PC-3 (cell line): ENCODE results near the gene UMAD1. TPM values are rescaled to one million over a fixed set of nuclear protein-coding genes. Genes with fewer than 3 reads are reported as not detected.

ENCODE experiments used
- ATAC-seq: fragments of 200-7000 bp; cut with Tn5 transposase; 2 replicates; pipeline ENCODE4 v1.9.1; 2020; ENCODE audit warnings: mild to moderate bottlenecking, moderate library complexity
- BruUV-seq: library from RNA; stranded (reverse); fragments of 400-500 nt; replicated peaks from 2 replicates; lab custom pipeline; 2021; lab: Mats Ljungman, UMichigan
- CTCF ChIA-PET: fragments of 300-600 bp; sonication (Branson Sonifier 250); formaldehyde crosslinking; loops from one replicate; lab custom pipeline; 2022; ENCODE audit warnings: antibody characterized with exemption; lab: Charles Lee
- POLR2A ChIA-PET: fragments of 300-600 bp; sonication (Branson Sonifier 250); formaldehyde crosslinking; loops from one replicate; lab custom pipeline; 2022; ENCODE audit warnings: antibody characterized with exemption; ENCODE audit not compliant: unreplicated experiment; lab: Charles Lee
- DNase-seq: peaks from one replicate; pipeline ENCODE4 v3.0.0-alpha.2; 2015
- H2AFZ ChIP-seq: fragments of 300-600 bp; sonication (generic); 2 replicates; pipeline ENCODE4 v1.6.0; 2016; ENCODE audit warnings: antibody characterized with exemption, low read length
- H3F3A ChIP-seq: fragments of 300-600 bp; sonication (generic); one replicate; pipeline ENCODE4 v1.6.0; 2017; ENCODE audit warnings: antibody characterized with exemption, low read length, control low read depth, mild to moderate bottlenecking; ENCODE audit not compliant: unreplicated experiment
- H3K27ac ChIP-seq: fragments of 300-600 bp; sonication (generic); 2 replicates; pipeline ENCODE4 v1.5.1; 2016; ENCODE audit warnings: mild to moderate bottlenecking, low read length
- H3K27me3 ChIP-seq: fragments of 300-600 bp; sonication (generic); 2 replicates; pipeline ENCODE4 v1.6.1; 2016; ENCODE audit warnings: low read length, mixed read lengths
- H3K36me3 ChIP-seq: fragments of 300-600 bp; sonication (generic); 2 replicates; pipeline ENCODE4 v1.6.1; 2016; ENCODE audit warnings: low read depth, mixed run types, low read length, mixed read lengths
- H3K4me1 ChIP-seq: fragments of 300-600 bp; sonication (generic); 2 replicates; pipeline ENCODE4 v1.5.1; 2016; ENCODE audit warnings: low read length; ENCODE audit not compliant: insufficient read depth
- H3K4me2 ChIP-seq: fragments of 300-600 bp; sonication (generic); 2 replicates; pipeline ENCODE4 v1.6.0; 2016; ENCODE audit warnings: low read length
- H3K4me3 ChIP-seq: fragments of 300-600 bp; sonication (generic); 2 replicates; pipeline ENCODE4 v1.5.1; 2016; ENCODE audit warnings: mild to moderate bottlenecking, low read length, mixed read lengths
- H3K79me2 ChIP-seq: fragments of 300-600 bp; sonication (generic); 2 replicates; pipeline ENCODE4 v1.6.1; 2017; ENCODE audit warnings: low read length, mixed read lengths
- H3K9ac ChIP-seq: fragments of 300-600 bp; sonication (generic); 2 replicates; pipeline ENCODE4 v1.6.0; 2016; ENCODE audit warnings: mild to moderate bottlenecking, low read length
- H3K9me2 ChIP-seq: fragments of 300-600 bp; sonication (generic); replicated peaks from 2 replicates; pipeline ENCODE4 v1.6.1; 2016; ENCODE audit warnings: mixed run types, low read length, mixed read lengths
- H3K9me3 ChIP-seq: fragments of 300-600 bp; sonication (generic); 2 replicates; pipeline ENCODE4 v1.6.1; 2016; ENCODE audit warnings: low read length, mixed read lengths
- H4K20me1 ChIP-seq: fragments of 300-600 bp; sonication (generic); 2 replicates; pipeline ENCODE4 v1.6.1; 2016; ENCODE audit warnings: low read length, mixed read lengths
- EZH2 ChIP-seq: fragments of 300-600 bp; sonication (generic); IDR thresholded peaks from one replicate; pipeline ENCODE4 v1.6.1; 2017; ENCODE audit warnings: antibody characterized with exemption, mild to moderate bottlenecking, low read length; ENCODE audit not compliant: unreplicated experiment
- EZH2phosphoT487 ChIP-seq: fragments of 300-600 bp; sonication (generic); IDR thresholded peaks from 2 replicates; pipeline ENCODE4 v1.6.1; 2018; ENCODE audit warnings: mild to moderate bottlenecking, antibody characterized with exemption, low read length, borderline replicate concordance
- intact Hi-C: fragments of 100-400 bp; cut with micrococcal nuclease; formaldehyde crosslinking; loops from 2 replicates; pipeline ENCODE4 v1.9.0; 2023
- total RNA-seq: library from RNA; depleted of rRNA; stranded (reverse); fragments of >200 nt; gene quantifications from 2 replicates; pipeline ENCODE4 v1.2.3, GENCODE V29; 2014
- TF ChIP-seq, protein P1 (sequence below): fragments of 300-600 bp; sonication (generic); conservative IDR thresholded peaks from 2 replicates; pipeline ENCODE4 v1.5.1; 2017; ENCODE audit warnings: antibody characterized with exemption, low read depth, mild to moderate bottlenecking, low read length

UMAD1 gene
- total RNA-seq, 1 experiment from 2014 or later: 8.9 TPM

DNA sequence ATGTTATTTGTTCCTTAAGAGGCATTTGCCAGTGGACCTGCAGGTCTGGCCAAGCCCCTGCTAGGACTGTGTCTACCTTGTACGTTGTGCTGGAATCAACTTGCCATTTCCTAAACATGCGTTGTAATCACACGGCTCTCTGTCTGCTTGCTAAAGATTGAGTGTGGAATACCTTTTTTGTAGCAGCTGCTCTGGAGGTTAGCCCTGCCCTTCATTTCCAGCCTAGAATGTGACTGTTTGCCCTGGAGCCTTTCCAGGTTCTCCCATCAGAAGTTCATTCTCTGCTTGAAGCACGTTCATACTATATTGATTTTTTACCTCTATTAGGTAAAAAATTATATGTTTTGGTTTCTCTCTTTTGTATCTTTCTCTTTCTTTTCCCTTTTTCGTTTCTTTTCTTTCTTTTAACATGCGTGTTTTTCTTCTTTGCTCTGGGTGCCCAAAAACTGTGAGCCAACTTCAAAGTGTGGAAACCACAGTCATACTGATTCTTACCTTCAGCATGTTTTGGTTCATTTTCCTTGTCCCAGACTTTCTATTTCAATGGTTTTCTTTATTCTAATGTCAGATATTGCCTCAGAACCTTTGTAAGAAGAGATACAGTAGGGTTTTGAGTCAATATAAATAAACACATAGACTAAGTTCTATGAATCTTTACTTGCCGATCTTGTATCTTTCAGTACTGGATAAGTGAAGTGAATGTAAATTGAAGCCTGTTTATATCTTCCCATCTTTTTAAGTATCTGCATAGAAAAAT, 189.7 kb downstream of the UMAD1 start:
- Histone ChIP-seq H3K9me3 (no peaks in the 10 kb centered on the region), H3K9me2 (no peaks in the 10 kb centered on the region), H3K36me3 (no peaks in the 10 kb centered on the region), H3K4me1 (peaks cover 9% of the 10 kb centered on the region), H3K27me3 (no peaks in the 10 kb centered on the region), H3K27ac (no peak overlapping the region), H2AFZ (no peak overlapping the region), H4K20me1 (no peaks in the 10 kb centered on the region), H3K4me2 (no peak overlapping the region), H3K79me2 (no peaks in the 10 kb centered on the region), H3K9ac (no peak overlapping the region), H3F3A (no peaks in the 10 kb centered on the region), H3K4me3 (no peak overlapping the region)
- no peak for DNase-seq
- intact Hi-C loops: no loop called here
- TF ChIP-seq, protein P1, sequence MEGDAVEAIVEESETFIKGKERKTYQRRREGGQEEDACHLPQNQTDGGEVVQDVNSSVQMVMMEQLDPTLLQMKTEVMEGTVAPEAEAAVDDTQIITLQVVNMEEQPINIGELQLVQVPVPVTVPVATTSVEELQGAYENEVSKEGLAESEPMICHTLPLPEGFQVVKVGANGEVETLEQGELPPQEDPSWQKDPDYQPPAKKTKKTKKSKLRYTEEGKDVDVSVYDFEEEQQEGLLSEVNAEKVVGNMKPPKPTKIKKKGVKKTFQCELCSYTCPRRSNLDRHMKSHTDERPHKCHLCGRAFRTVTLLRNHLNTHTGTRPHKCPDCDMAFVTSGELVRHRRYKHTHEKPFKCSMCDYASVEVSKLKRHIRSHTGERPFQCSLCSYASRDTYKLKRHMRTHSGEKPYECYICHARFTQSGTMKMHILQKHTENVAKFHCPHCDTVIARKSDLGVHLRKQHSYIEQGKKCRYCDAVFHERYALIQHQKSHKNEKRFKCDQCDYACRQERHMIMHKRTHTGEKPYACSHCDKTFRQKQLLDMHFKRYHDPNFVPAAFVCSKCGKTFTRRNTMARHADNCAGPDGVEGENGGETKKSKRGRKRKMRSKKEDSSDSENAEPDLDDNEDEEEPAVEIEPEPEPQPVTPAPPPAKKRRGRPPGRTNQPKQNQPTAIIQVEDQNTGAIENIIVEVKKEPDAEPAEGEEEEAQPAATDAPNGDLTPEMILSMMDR: no peak
- TF ChIP-seq EZH2 (no peak), EZH2phosphoT487 (no peak)
- no TSS peak for BruUV-seq
- ChIA-PET POLR2A (no interaction called here), CTCF (no interaction called here)
- peak; percentile 79 for ATAC-seq

GRCh38 chr7:7832518-7832917, 192.0 kb downstream of the UMAD1 start:
- no peak overlapping the region for H2AFZ ChIP-seq
- no TSS peak for BruUV-seq
- H3K9me3 ChIP-seq: no peaks in the 10 kb centered on the region
- no peak for ATAC-seq
- H3K9me2 ChIP-seq: no peaks in the 10 kb centered on the region
- intact Hi-C loops: no loop called here
- no peaks in the 10 kb centered on the region for H3K36me3 ChIP-seq
- H3K4me2 ChIP-seq: no peak overlapping the region
- H3K4me3 ChIP-seq: no peak overlapping the region
- peaks cover 9% of the 10 kb centered on the region for H3K4me1 ChIP-seq
- H3K79me2 ChIP-seq: no peaks in the 10 kb centered on the region
- H3K27me3 ChIP-seq: no peaks in the 10 kb centered on the region
- H3K27ac ChIP-seq: no peak overlapping the region
- CTCF ChIA-PET: no interaction called here
- H4K20me1 ChIP-seq: no peaks in the 10 kb centered on the region
- no peak for TF ChIP-seq EZH2phosphoT487
- TF ChIP-seq, protein P1: no peak
- TF ChIP-seq EZH2: no peak
- DNase-seq: no peak
- no peaks in the 10 kb centered on the region for H3F3A ChIP-seq
- no peak overlapping the region for H3K9ac ChIP-seq
- POLR2A ChIA-PET: no interaction called here

GRCh38 chr7:7834761-7835160, 194.2 kb downstream of the UMAD1 start:
- Histone ChIP-seq H3F3A (no peaks in the 10 kb centered on the region), H3K36me3 (no peaks in the 10 kb centered on the region), H3K9me2 (no peaks in the 10 kb centered on the region), H3K27me3 (no peaks in the 10 kb centered on the region), H3K79me2 (no peaks in the 10 kb centered on the region), H3K9ac (no peak overlapping the region), H2AFZ (no peak overlapping the region), H3K27ac (no peak overlapping the region), H3K4me2 (no peak overlapping the region), H4K20me1 (no peaks in the 10 kb centered on the region), H3K4me1 (peaks cover 8% of the 10 kb centered on the region), H3K4me3 (no peak overlapping the region), H3K9me3 (no peaks in the 10 kb centered on the region)
- intact Hi-C loops: no loop called here
- ChIA-PET CTCF (no interaction called here), POLR2A (no interaction called here)
- no peak for ATAC-seq
- no TSS peak for BruUV-seq
- no peak for DNase-seq
- TF ChIP-seq, protein P1: no peak
- TF ChIP-seq EZH2 (no peak), EZH2phosphoT487 (no peak)
